HG03066 (cell line): ENCODE measurements around the gene TMEFF2.
A peak's percentile ranks its signal among the peaks of the same experiment; 100 is the strongest.

ENCODE experiments used
- ATAC-seq: cut with Tn5 transposase; IDR thresholded peaks from one replicate; pipeline ENCODE4 v1.9.1; 2021; ENCODE audit warnings: low read depth; ENCODE audit not compliant: unreplicated experiment

Gene TMEFF2

GRCh38 chr2:192025637-192026036 lies 169.1 kb downstream of the TMEFF2 start:
- ATAC-seq, result no peak

GRCh38 chr2:192023006-192023405 lies 171.7 kb downstream of the TMEFF2 start:
- no peak for ATAC-seq

- ATAC-seq, result no peak
These were observed 176.9 kb downstream of the TMEFF2 start for GRCh38 chr2:192017844-192018243.

- ATAC-seq, result no peak
These were observed 178.5 kb downstream of the TMEFF2 start for GRCh38 chr2:192016265-192016664.

DNA sequence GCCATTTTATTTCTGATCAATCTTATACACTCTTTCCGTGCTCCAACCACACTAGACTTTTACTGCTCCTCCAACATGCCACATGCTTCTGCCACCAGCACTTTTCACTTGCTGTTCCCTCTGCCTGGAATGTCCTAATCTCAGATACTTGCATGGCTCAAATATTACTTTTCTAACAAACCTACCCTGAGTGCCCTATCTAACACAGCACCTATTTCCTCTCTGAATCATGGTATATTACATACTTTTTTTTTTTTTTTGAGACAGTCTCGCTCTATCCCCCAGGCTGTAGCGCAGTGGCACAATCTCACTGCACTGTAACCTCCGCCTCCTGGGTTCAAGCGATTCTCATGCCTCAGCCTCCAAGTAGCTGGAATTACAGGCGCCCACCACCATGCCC lies 181.5 kb downstream of the TMEFF2 start:
- ATAC-seq, result no peak

DNA sequence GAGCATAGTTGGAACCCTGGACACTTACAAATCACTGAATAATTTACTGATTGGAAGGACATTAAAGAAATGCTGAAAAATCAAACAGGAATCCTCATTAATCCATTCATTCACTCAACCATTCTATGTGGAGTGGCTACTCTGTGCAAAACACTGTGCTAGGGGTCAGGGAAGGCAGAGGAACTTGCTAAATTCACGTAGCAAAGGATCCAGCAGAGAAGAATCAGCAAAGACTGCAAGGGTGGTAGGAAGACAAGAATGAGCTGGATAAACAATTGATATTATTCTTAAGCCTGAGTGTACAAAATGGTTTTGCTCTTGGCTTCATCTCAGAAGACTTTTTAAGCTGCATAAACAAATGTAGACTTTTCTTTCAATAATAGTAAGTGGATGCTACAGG lies 183.5 kb downstream of the TMEFF2 start:
- no peak for ATAC-seq

GRCh38 chr2:192010073-192010472 lies 184.7 kb downstream of the TMEFF2 start:
- ATAC-seq, result peak; percentile 46

DNA sequence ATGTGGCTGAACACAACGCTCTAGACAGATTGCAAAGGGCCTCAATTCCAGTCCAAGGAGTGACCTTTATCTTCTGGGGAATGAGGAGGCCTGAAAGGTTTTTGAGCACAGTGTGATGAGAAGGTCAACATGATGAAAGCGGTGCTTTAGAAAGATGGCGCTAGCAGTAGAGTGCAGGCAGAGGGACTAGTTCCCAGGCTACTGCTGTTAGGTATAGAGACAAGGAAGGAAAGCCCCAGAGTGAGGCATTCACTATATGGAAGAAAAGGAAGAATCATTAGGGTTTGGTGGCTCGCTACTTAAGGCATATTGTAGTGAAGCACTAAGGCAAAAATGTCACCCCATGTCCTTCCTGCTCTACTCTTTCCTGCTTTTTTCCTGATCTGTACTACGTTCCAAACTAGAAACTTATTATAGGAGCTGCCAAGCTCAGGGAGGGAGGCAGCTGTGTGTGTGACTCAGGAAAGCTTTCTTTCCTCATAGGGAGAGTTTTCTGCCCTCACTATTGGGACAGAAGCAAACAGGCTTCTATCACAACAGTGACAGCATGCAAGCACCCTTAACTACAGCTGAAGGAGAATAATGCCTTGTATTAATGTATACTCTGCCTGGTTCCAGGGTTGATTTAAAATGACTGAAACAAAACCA lies 187.0 kb downstream of the TMEFF2 start:
- ATAC-seq, result no peak

DNA sequence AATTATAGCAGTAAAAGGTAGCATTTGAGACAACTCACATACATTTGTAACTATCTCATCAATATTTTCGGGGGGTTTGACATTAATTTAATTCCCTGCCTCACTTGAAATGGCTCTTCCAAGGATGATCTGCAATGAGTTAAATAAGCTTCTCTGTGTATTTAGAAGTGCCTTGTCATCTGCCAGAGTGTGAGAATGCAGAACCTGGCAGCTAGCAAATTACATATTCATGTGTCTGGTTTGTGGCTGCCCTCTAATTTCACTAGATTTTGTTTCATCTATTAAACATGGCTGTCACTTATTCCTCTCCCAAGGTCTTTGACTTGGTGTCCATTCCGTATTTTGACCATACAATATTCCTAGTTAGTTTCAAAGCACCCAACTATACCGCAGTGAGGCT lies 189.5 kb downstream of the TMEFF2 start:
- no peak for ATAC-seq

GRCh38 chr2:192004188-192004963 lies 190.4 kb downstream of the TMEFF2 start:
- peak; percentile 81 for ATAC-seq

- no peak for ATAC-seq
These were observed 192.3 kb downstream of the TMEFF2 start for GRCh38 chr2:192002418-192002817.

GRCh38 chr2:192000196-192000980 lies 194.3 kb downstream of the TMEFF2 start:
- ATAC-seq, result no peak

GRCh38 chr2:191999101-191999841 lies 195.5 kb downstream of the TMEFF2 start:
- ATAC-seq, result no peak

DNA sequence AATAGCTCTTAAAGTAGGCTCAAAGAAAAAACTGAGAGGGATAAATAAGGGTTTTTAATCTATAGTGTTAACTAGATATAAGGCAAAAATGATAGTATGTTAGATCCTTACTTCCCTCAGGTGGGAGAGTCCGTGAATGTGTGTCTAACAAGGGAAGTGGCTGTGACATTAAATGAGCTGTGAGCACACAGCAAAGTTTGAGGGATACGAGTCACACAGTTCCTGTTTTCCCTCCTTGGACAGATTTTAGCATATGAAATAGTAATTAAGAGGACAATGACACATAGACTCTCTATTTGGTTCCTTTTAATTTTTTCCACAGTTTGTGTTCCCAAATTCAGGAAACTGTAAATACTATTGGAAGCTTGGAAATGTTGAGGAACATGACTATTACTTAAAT lies 199.4 kb downstream of the TMEFF2 start:
- no peak for ATAC-seq

- ATAC-seq, result no peak
These were observed 200.0 kb downstream of the TMEFF2 start for GRCh38 chr2:191994749-191995148.

- no peak for ATAC-seq
These were observed 203.3 kb downstream of the TMEFF2 start for GRCh38 chr2:191991442-191991841.

- no peak for ATAC-seq
These were observed 209.0 kb downstream of the TMEFF2 start for GRCh38 chr2:191985740-191986139.

DNA sequence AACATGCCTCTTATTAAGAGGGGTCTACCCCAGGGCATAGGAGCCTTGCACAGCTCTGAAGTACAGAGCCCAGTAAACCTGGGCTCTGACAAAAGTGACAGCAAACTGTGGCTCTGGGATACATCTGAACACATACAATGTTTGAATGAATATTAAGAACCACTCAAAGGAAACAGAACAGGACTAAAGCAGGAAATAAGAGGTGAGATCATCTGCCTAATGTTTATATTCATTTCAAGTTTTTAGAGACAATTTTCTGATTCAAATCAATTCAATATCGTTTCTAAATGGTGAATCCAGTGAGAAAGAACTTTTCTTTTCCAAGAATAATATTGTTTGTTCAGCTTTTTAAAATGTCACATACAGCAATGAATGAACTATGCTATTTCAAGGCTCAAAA lies 211.1 kb downstream of the TMEFF2 start:
- ATAC-seq, result no peak

DNA sequence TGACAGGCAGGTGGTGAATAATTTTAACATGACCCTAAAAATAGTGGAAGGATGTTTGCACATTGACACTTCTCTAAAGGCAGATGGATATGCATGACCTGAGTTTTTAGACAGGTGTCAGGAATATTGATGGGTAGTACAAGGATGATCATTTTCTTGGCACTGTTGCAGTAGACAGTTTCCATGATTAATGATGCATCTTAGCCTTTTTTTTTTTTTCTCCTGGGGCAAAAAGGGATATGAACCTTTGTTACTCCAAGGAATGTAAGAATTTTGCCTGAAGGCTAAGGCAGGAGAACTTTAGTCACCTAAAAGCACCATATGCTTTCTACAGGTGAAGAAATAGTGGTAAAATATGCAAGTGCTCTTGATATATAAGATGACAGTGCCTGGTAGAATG lies 211.5 kb downstream of the TMEFF2 start:
- ATAC-seq, result no peak

DNA sequence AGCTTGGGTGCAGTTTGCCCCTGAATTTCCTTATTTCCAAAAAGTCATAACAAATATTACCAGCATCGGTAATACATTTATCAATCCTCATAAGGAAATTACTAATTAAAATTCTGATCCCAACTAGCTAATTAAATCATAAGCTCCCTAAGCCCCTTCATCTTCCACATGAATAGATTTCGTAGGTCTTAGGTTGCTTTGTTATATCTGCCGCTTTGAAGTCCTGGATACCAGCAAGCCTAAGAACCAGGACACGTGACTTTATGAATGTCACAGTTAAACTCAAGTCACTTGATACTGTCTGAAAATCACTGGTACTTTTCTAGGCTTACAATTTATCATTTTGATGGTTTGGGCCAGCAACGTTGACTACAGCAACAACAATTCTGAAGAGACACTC lies 213.0 kb downstream of the TMEFF2 start:
- ATAC-seq, result no peak

- ATAC-seq, result no peak
These were observed 214.2 kb downstream of the TMEFF2 start for GRCh38 chr2:191980483-191980882.
